ENCODE measurements around the gene RPS24. TPM values are rescaled to one million over a fixed set of nuclear protein-coding genes. Genes with fewer than 3 reads are reported as not detected.

Gene RPS24
- total and polyA plus RNA-seq, 2 of the 8 experiments (the other 6 are each of a cell fraction or from before 2014, with no cell fraction given): 2,128 to 3,943 TPM

DNA sequence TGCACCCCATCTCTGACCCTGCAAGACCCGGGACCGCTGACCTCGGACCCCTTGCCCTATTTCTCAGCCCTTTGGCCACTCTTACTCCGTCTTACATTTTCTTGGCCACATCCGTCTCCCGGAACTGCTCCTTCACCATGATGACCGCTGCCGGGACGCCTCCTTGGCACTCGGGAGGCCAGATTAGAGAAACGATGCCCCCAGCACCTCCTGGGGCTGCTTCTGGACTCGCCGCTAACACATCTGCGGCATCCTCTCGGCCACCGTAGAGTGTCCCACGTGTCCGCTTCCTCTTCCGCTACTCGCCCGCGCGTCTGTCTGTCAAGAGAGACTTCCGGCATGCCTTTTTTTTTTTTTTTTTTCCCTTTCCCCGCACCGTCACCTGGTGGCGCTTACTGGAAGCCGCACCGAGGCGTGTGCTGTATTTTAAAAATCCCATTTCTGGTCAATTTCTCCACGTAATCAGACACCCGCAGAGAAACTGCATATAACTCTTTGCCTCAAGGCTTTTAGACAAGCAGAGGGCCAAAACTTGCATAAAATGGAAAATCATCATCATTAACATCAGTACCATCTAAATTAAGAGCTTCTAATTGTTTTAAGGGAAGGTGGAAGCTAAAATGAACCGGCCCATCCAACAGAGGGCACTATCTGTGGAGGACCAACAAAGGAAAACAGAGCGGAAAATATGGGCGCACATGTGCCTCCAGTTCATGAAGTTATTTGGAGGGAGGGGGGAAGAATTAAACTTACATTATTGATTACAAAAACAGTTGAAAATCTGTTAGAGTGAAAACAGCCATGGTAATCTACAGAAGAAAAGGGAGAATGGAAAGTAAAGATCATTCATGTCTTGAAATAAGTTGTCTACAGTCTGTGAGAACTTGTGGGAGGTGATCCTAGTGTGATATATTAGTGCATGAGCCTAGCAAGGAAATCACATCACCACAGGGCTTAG is 4.1 kb upstream of the RPS24 start, which contains the start of gene POLR3A (continued):
- TF ChIP-seq SIRT6 (IDR thresholded peaks at IDR 0.05; ENCODE audit: low read length): no peak
- TF ChIP-seq ASH2L (IDR thresholded peaks at IDR 0.05; ENCODE audit: low read length): peak; percentile 79
- TF ChIP-seq SAP30 (IDR thresholded peaks at IDR 0.05; ENCODE audit: insufficient read depth, insufficient replicate concordance, low read length): peak; percentile 17
- peak; percentile 70 for TF ChIP-seq EGR1 (IDR thresholded peaks at IDR 0.05; ENCODE audit: borderline replicate concordance, low read depth, low read length)
- TF ChIP-seq, protein P1, sequence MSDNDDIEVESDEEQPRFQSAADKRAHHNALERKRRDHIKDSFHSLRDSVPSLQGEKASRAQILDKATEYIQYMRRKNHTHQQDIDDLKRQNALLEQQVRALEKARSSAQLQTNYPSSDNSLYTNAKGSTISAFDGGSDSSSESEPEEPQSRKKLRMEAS (IDR thresholded peaks at IDR 0.05): peak; percentile 79
- TF ChIP-seq NRF1 (IDR thresholded peaks at IDR 0.05; ENCODE audit: low read depth, low read length): no peak; the same call in 1 of the 2 replicates
- peak; percentile 93 for TF ChIP-seq SP1 (IDR thresholded peaks at IDR 0.05; ENCODE audit: low read depth, low read length)
- TF ChIP-seq, protein P2, sequence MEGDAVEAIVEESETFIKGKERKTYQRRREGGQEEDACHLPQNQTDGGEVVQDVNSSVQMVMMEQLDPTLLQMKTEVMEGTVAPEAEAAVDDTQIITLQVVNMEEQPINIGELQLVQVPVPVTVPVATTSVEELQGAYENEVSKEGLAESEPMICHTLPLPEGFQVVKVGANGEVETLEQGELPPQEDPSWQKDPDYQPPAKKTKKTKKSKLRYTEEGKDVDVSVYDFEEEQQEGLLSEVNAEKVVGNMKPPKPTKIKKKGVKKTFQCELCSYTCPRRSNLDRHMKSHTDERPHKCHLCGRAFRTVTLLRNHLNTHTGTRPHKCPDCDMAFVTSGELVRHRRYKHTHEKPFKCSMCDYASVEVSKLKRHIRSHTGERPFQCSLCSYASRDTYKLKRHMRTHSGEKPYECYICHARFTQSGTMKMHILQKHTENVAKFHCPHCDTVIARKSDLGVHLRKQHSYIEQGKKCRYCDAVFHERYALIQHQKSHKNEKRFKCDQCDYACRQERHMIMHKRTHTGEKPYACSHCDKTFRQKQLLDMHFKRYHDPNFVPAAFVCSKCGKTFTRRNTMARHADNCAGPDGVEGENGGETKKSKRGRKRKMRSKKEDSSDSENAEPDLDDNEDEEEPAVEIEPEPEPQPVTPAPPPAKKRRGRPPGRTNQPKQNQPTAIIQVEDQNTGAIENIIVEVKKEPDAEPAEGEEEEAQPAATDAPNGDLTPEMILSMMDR (IDR thresholded peaks at IDR 0.05; ENCODE audit: control extremely low read depth in 1 of 3, insufficient read depth in 1 of 3, low read depth in 1 of 3, low read length in 3 of 3): peak; percentile 42 to 66 (median 46)
- peak; percentile 68 for TF ChIP-seq SP2 (IDR thresholded peaks at IDR 0.05; ENCODE audit: low read length)
- no peak for TF ChIP-seq YY1 (IDR thresholded peaks at IDR 0.05; ENCODE audit: low read depth, low read length)
- peak; percentile 85; the same call in 1 of the 2 replicates for TF ChIP-seq GABPA (IDR thresholded peaks at IDR 0.05; ENCODE audit: borderline replicate concordance, insufficient read depth, low read length)
- no peak for TF ChIP-seq RNF2 (IDR thresholded peaks at IDR 0.05; ENCODE audit: borderline replicate concordance, low read depth, low read length, missing control alignments, poor library complexity, severe bottlenecking)
